PC-3 (cell line): ENCODE data around the gene TFDP1. TPM values are rescaled to one million over a fixed set of nuclear protein-coding genes. Genes with fewer than 3 reads are reported as not detected.

Experiments
- ATAC-seq: fragments of 200-7000 bp; cut with Tn5 transposase; 2 replicates; pipeline ENCODE4 v1.9.1; 2020; ENCODE audit warnings: mild to moderate bottlenecking, moderate library complexity
- BruUV-seq: library from RNA; stranded (reverse); fragments of 400-500 nt; replicated peaks from 2 replicates; lab custom pipeline; 2021; lab: Mats Ljungman, UMichigan
- CTCF ChIA-PET: fragments of 300-600 bp; sonication (Branson Sonifier 250); formaldehyde crosslinking; loops from one replicate; lab custom pipeline; 2022; ENCODE audit warnings: antibody characterized with exemption; lab: Charles Lee
- POLR2A ChIA-PET: fragments of 300-600 bp; sonication (Branson Sonifier 250); formaldehyde crosslinking; loops from one replicate; lab custom pipeline; 2022; ENCODE audit warnings: antibody characterized with exemption; ENCODE audit not compliant: unreplicated experiment; lab: Charles Lee
- DNase-seq: peaks from one replicate; pipeline ENCODE4 v3.0.0-alpha.2; 2015
- H2AFZ ChIP-seq: fragments of 300-600 bp; sonication (generic); 2 replicates; pipeline ENCODE4 v1.6.0; 2016; ENCODE audit warnings: antibody characterized with exemption, low read length
- H3F3A ChIP-seq: fragments of 300-600 bp; sonication (generic); one replicate; pipeline ENCODE4 v1.6.0; 2017; ENCODE audit warnings: antibody characterized with exemption, low read length, control low read depth, mild to moderate bottlenecking; ENCODE audit not compliant: unreplicated experiment
- H3K27ac ChIP-seq: fragments of 300-600 bp; sonication (generic); 2 replicates; pipeline ENCODE4 v1.5.1; 2016; ENCODE audit warnings: mild to moderate bottlenecking, low read length
- H3K27me3 ChIP-seq: fragments of 300-600 bp; sonication (generic); 2 replicates; pipeline ENCODE4 v1.6.1; 2016; ENCODE audit warnings: low read length, mixed read lengths
- H3K36me3 ChIP-seq: fragments of 300-600 bp; sonication (generic); 2 replicates; pipeline ENCODE4 v1.6.1; 2016; ENCODE audit warnings: low read depth, mixed run types, low read length, mixed read lengths
- H3K4me1 ChIP-seq: fragments of 300-600 bp; sonication (generic); 2 replicates; pipeline ENCODE4 v1.5.1; 2016; ENCODE audit warnings: low read length; ENCODE audit not compliant: insufficient read depth
- H3K4me2 ChIP-seq: fragments of 300-600 bp; sonication (generic); 2 replicates; pipeline ENCODE4 v1.6.0; 2016; ENCODE audit warnings: low read length
- H3K4me3 ChIP-seq: fragments of 300-600 bp; sonication (generic); 2 replicates; pipeline ENCODE4 v1.5.1; 2016; ENCODE audit warnings: mild to moderate bottlenecking, low read length, mixed read lengths
- H3K79me2 ChIP-seq: fragments of 300-600 bp; sonication (generic); 2 replicates; pipeline ENCODE4 v1.6.1; 2017; ENCODE audit warnings: low read length, mixed read lengths
- H3K9ac ChIP-seq: fragments of 300-600 bp; sonication (generic); 2 replicates; pipeline ENCODE4 v1.6.0; 2016; ENCODE audit warnings: mild to moderate bottlenecking, low read length
- H3K9me2 ChIP-seq: fragments of 300-600 bp; sonication (generic); replicated peaks from 2 replicates; pipeline ENCODE4 v1.6.1; 2016; ENCODE audit warnings: mixed run types, low read length, mixed read lengths
- H3K9me3 ChIP-seq: fragments of 300-600 bp; sonication (generic); 2 replicates; pipeline ENCODE4 v1.6.1; 2016; ENCODE audit warnings: low read length, mixed read lengths
- H4K20me1 ChIP-seq: fragments of 300-600 bp; sonication (generic); 2 replicates; pipeline ENCODE4 v1.6.1; 2016; ENCODE audit warnings: low read length, mixed read lengths
- CTCF ChIP-seq: fragments of 300-600 bp; sonication (generic); conservative IDR thresholded peaks from 2 replicates; pipeline ENCODE4 v1.5.1; 2017; ENCODE audit warnings: antibody characterized with exemption, low read depth, mild to moderate bottlenecking, low read length
- EZH2 ChIP-seq: fragments of 300-600 bp; sonication (generic); IDR thresholded peaks from one replicate; pipeline ENCODE4 v1.6.1; 2017; ENCODE audit warnings: antibody characterized with exemption, mild to moderate bottlenecking, low read length; ENCODE audit not compliant: unreplicated experiment
- EZH2phosphoT487 ChIP-seq: fragments of 300-600 bp; sonication (generic); IDR thresholded peaks from 2 replicates; pipeline ENCODE4 v1.6.1; 2018; ENCODE audit warnings: mild to moderate bottlenecking, antibody characterized with exemption, low read length, borderline replicate concordance
- intact Hi-C: fragments of 100-400 bp; cut with micrococcal nuclease; formaldehyde crosslinking; loops from 2 replicates; pipeline ENCODE4 v1.9.0; 2023
- total RNA-seq: library from RNA; depleted of rRNA; stranded (reverse); fragments of >200 nt; gene quantifications from 2 replicates; pipeline ENCODE4 v1.2.3, GENCODE V29; 2014

The TFDP1 gene
- total RNA-seq, 1 experiment from 2014 or later, result 89.5 TPM

DNA sequence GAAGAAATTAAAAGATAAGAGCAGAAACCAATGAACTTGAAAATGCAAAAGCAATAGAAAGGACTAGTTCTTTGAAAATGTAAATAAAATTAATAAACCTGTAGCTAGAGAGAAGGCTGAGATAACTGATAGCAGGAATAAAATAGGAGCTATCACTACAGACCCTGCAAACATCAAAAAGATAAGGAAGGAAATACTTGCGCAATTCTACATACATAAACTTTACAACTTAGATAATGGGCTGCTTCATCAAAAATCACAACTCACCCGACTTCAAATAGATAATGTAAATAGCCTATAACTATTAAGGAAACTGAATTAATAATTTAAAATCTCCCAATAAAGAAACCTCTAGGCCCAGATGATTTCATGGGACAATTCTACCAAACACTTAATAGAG lies 77.0 kb downstream of the TFDP1 start:
- TF ChIP-seq EZH2 (no peak), CTCF (no peak), EZH2phosphoT487 (no peak)
- Histone ChIP-seq H3F3A (no peaks in the 10 kb centered on the region), H3K27ac (no peak overlapping the region), H3K36me3 (no peaks in the 10 kb centered on the region), H3K4me2 (no peak overlapping the region), H3K27me3 (no peaks in the 10 kb centered on the region), H3K79me2 (no peaks in the 10 kb centered on the region), H4K20me1 (no peaks in the 10 kb centered on the region), H3K4me1 (no peaks in the 10 kb centered on the region), H3K4me3 (no peak overlapping the region), H3K9ac (no peak overlapping the region), H3K9me3 (no peaks in the 10 kb centered on the region), H3K9me2 (no peaks in the 10 kb centered on the region), H2AFZ (no peak overlapping the region)
- DNase-seq (no peak), ATAC-seq (no peak)
- CTCF ChIA-PET, result no interaction called here
- POLR2A ChIA-PET, result no interaction called here
- intact Hi-C loops, result no loop called here
- no TSS peak for BruUV-seq

GRCh38 chr13:113663934-113664333 lies 79.4 kb downstream of the TFDP1 start:
- no peaks in the 10 kb centered on the region for H3K27me3 ChIP-seq
- H3K4me2 ChIP-seq, result no peak overlapping the region
- ChIA-PET CTCF (no interaction called here), POLR2A (no interaction called here)
- H3K4me3 ChIP-seq, result no peak overlapping the region
- no peak for ATAC-seq
- BruUV-seq, result no TSS peak
- H3F3A ChIP-seq, result no peaks in the 10 kb centered on the region
- intact Hi-C loops, result no loop called here
- H3K9me2 ChIP-seq, result no peaks in the 10 kb centered on the region
- H3K36me3 ChIP-seq, result no peaks in the 10 kb centered on the region
- no peaks in the 10 kb centered on the region for H3K9me3 ChIP-seq
- no peak overlapping the region for H3K9ac ChIP-seq
- H3K79me2 ChIP-seq, result no peaks in the 10 kb centered on the region
- no peak for DNase-seq
- H2AFZ ChIP-seq, result no peak overlapping the region
- TF ChIP-seq EZH2 (no peak), EZH2phosphoT487 (no peak), CTCF (no peak)
- H4K20me1 ChIP-seq, result no peaks in the 10 kb centered on the region
- no peaks in the 10 kb centered on the region for H3K4me1 ChIP-seq
- H3K27ac ChIP-seq, result no peak overlapping the region

DNA sequence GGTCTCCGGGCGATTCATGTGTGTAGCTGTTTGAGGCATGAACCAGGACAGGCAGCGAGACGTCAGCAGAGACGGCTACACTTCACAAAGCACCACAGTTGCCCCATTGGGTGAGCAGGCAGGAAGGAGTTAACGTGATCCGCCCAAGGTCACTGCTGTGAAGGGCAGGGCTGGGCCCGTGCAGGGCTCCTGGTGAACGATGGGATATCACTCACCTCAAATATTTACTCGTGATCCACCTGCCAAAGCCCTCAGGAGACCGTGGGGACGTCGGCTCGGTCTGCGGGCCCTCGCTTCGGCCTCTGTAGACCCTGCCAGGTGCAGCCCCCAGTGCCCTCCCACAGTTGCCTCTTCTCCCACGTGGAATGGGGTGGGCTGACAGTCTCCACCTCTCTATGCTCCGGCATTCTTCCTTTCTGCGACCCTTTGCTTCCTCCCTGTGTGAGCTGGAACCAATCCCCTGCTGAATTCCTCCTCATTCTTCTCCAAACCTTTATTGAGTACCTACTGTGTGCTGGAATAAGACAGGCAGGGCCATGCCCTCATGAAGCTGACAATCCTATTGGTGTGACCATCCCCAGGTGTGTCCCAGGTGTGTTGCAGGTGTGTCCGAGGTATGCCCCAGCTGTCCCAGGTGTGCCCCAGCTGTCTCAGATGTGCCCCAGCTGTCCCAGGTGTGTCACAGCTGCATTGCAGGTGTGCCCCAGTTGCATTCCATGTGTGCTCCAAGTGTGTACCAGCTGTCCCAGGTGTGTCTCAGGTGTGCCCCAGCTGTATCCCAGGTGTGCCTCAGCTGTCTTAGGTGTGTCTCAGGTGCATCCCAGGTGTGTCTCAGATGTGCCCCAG lies 80.4 kb downstream of the TFDP1 start:
- H3K9me2 ChIP-seq, result no peaks in the 10 kb centered on the region
- ChIA-PET CTCF (no interaction called here), POLR2A (no interaction called here)
- no peak overlapping the region for H3K9ac ChIP-seq
- H2AFZ ChIP-seq, result no peak overlapping the region
- no peaks in the 10 kb centered on the region for H3K36me3 ChIP-seq
- no peaks in the 10 kb centered on the region for H3K4me1 ChIP-seq
- H3K9me3 ChIP-seq, result no peaks in the 10 kb centered on the region
- no peak for ATAC-seq
- intact Hi-C loops, result no loop called here
- no peaks in the 10 kb centered on the region for H3K79me2 ChIP-seq
- DNase-seq, result no peak
- H3K27me3 ChIP-seq, result no peaks in the 10 kb centered on the region
- TF ChIP-seq CTCF (no peak), EZH2phosphoT487 (no peak), EZH2 (no peak)
- no peak overlapping the region for H3K27ac ChIP-seq
- BruUV-seq, result no TSS peak
- H4K20me1 ChIP-seq, result no peaks in the 10 kb centered on the region
- H3K4me2 ChIP-seq, result no peak overlapping the region
- no peak overlapping the region for H3K4me3 ChIP-seq
- no peaks in the 10 kb centered on the region for H3F3A ChIP-seq
